GM10266 (cell line): ENCODE results near the gene TRAIP.
A peak's percentile ranks its signal among the peaks of the same experiment; 100 is the strongest.
"Not testable (repeated sequence)": the region's sequence is repeated elsewhere in the genome, so short reads cannot be mapped to it uniquely, and the experiment has no call there.

ENCODE experiments used
- DNase-seq: peaks from one replicate; pipeline ENCODE4 v3.0.0; 2012; ENCODE audit errors: extremely low spot score
- CTCF ChIP-seq: IDR thresholded peaks from 2 replicates; pipeline ENCODE4 v1.5.1; 2012; ENCODE audit warnings: mild to moderate bottlenecking, low read depth; ENCODE audit not compliant: control insufficient read depth, insufficient read depth; ENCODE audit errors: missing control alignments

The TRAIP gene

GRCh38 chr3:49788056-49788455 is 68.3 kb downstream of the TRAIP start:
- TF ChIP-seq CTCF = no peak
- no peak for DNase-seq

- TF ChIP-seq CTCF = no peak
- DNase-seq = no peak
These were observed 68.8 kb downstream of the TRAIP start for GRCh38 chr3:49787536-49787935.

- DNase-seq = no peak
- no peak for TF ChIP-seq CTCF
These were observed 69.2 kb downstream of the TRAIP start for GRCh38 chr3:49787182-49787464.

- TF ChIP-seq CTCF = no peak
- peak; percentile 100 for DNase-seq
These were observed 69.8 kb downstream of the TRAIP start, which contains the start of gene IP6K1 for GRCh38 chr3:49786357-49787181. Gene IP6K1 (minus strand): TSS chr3:49786542. CDS start chr3:49748040, 38,502 bp downstream.

- no peak for TF ChIP-seq CTCF
- peak; percentile 36 for DNase-seq
These were observed 70.6 kb downstream of the TRAIP start for GRCh38 chr3:49785565-49786356.

GRCh38 chr3:49782277-49782676 is 74.1 kb downstream of the TRAIP start:
- not testable (repeated sequence) for DNase-seq

GRCh38 chr3:49781415-49782199 is 74.8 kb downstream of the TRAIP start:
- no peak for TF ChIP-seq CTCF
- DNase-seq = no peak

- DNase-seq = not testable (repeated sequence)
These were observed 75.4 kb downstream of the TRAIP start for GRCh38 chr3:49780975-49781365.
